Uterus (tissue), 2 donors: ENCODE data around the gene PHF2.

Source experiments
- CTCF ChIP-seq, 4 experiments: fragments of 200-600 bp in 2 of 4; fragments of 450-650 bp in 2 of 4; sonication (generic) in 2 of 4; IDR thresholded peaks; one replicate each; pipeline ENCODE4 v1.5.1; 2016 to 2019; ENCODE audit warnings: antibody characterized with exemption in 4 of 4, mild to moderate bottlenecking in 2 of 4, moderate library complexity in 1 of 4
- POLR2A ChIP-seq, 2 donors: fragments of 450-650 bp; IDR thresholded peaks; one replicate each; pipeline ENCODE4 v1.6.1; 2016; ENCODE audit warnings: antibody characterized with exemption in 2 of 2, mild to moderate bottlenecking in 1 of 2, moderate library complexity in 1 of 2

DNA sequence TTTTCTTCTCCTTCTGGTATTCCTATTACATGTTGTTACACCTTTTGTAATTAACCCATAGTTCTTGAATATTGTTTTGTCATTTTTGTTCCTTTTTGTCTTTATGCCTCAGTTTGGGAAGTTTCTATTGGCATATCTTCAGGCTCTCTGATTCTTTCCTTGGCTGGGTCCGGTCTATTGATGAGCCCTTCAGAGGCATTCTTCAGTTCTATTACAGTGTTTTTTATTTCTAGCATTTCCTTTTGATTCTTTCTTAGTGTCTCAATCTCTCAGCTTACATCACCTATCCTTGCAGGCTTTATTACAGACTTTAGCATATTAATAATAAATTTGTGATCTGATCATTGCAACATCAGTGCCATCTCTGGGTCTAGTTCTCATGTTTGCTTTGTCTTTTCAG, 33.8 kb downstream of the PHF2 start:
- TF ChIP-seq CTCF (IDR thresholded peaks at IDR 0.05) (no peak), POLR2A (IDR thresholded peaks at IDR 0.05) (no peak)
